Activated CD4-positive, alpha-beta T cell treated with anti-CD3 and anti-CD28 coated beads, Interleukin-2, amount 50 U/mL, for 16 hours (primary cell): ENCODE results near the gene UBE2N.

ENCODE experiments used
- DNase-seq: peaks from one replicate; pipeline ENCODE4 v3.0.0-alpha.2; 2020

The UBE2N gene

DNA sequence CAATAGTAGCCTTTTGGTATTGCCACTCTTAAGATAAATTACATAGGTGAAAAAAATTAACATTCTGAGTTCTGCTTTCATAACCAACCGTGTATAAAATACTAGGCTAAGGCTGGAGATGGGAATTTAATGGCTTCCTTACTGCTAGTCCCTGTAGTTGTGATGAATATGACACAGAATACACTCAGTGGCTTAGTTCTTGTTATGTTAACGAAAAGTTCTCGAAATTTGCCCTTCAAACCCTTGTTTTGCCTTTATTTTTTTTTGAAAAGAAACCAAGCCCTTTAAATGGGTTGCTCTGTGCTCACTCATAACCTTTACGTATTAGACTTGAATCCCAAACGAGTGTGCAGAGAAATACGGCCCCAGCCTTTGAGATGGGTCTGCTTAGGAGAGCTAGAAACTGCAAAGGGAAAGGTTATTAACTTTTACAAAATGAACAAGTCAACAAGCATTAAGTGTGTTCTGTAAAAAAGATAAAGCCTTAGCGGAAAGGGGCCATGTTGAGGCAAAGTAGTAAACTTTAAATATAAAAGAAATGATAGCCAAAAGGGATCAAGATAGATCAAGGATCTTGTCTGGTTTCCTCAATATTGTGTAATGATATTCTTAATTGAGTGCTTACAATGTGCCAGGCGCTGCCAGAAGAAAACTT lies 62.3 kb downstream of the UBE2N start:
- no peak for DNase-seq

DNA sequence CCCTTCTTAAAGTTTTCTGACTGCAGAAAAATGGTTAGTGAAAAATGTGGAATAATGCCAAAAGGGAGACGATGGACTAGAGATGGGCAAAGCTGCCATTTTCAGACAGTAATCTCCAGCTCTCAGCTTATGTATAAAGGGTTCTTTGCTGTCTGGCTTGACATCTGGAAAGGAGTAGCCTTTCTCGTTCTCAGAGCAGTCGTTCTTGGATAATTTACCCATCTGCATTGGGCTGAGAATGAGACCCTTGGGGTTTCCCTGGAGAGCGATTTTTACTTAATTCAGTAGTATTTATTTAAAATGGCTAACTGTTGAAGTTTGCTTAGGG lies 62.8 kb downstream of the UBE2N start:
- no peak for DNase-seq

DNA sequence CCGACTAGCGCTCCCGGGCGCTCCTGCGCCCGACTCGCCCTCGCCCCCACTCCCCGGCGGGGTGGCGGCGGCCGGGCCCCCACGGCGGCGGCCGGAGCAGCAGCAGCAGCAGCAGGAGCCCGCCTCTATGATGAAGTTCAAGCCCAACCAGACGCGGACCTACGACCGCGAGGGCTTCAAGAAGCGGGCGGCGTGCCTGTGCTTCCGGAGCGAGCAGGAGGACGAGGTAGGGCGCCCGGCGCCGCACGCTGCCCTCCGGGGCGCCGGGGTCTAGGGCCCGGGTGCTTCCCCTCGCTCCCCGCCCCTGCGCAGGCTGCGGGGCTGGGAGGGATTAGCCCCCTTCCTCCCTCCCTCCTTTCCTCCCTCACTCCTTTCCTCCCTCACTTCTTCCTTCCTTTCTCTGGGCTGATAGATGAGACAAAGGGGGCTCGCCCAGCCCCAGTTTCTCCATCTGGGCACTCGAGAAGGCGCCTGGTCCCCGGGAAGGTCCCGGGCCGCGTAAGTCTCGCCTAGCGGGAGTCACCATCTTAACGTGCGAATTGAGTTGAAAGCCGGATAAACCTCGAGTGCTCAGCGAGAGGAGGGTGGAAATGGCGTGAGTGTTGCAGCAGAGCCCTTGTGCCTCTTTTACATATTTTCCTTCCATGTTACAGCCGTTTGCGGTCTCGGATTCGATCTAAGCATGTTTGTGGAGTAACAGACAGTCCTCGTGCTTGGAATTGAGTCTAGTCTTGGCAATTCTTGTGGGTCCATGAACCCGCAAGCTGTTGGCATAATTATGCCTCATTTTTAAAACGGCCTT lies 63.4 kb downstream of the UBE2N start:
- DNase-seq, result peak; percentile 68

DNA sequence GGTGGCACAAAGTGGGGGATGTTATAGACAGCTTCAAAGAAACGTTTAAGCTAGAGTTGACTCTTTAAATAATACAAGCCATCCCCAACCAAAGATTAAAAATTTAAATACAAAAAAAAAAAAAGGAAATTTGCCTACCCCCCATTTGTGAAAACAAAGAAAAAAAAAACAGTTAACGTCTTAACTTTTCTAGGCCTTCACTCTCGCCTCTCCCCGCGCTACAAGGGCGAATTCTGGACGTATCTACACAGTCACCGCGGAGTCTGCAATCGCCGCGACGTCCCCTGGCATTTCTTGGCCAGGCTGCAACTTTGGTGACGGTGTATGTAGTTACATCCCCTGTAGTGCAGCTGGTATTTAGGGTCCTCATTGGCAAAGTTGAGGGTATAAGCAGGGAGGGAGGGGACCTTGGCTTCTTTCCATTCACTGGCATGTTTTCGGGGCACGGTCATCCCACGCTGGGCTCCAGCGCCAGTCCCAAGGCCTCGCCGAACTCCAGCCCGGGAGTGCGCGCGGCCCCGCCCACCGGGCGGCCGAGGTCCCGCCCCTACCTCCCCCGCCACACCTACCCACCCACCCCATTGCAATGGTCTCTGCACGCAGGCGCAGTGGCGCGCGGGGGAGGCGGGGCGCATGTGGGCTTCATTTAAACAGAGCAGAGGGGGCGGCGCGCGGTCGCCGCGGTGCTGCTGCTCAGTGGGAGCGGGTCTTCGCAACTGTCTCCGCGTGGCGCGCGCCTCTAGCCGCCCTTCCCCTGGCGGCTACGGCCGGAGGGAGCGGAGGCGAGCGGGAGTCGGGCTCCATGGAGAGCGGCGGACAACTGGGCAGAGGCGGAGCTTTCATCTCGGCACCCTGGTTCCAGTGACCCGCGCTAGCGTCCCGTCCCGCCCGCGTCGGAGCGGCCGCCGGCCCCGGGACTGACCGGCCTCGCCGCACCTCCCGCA lies 64.2 kb downstream of the UBE2N start, which contains the start of gene NUDT4:
TSS of gene NUDT4 (plus strand) at position 674 of the 944 bp plus-strand sequence. CDS start 398 bp downstream, outside the sequence.
- peak; percentile 97 for DNase-seq

DNA sequence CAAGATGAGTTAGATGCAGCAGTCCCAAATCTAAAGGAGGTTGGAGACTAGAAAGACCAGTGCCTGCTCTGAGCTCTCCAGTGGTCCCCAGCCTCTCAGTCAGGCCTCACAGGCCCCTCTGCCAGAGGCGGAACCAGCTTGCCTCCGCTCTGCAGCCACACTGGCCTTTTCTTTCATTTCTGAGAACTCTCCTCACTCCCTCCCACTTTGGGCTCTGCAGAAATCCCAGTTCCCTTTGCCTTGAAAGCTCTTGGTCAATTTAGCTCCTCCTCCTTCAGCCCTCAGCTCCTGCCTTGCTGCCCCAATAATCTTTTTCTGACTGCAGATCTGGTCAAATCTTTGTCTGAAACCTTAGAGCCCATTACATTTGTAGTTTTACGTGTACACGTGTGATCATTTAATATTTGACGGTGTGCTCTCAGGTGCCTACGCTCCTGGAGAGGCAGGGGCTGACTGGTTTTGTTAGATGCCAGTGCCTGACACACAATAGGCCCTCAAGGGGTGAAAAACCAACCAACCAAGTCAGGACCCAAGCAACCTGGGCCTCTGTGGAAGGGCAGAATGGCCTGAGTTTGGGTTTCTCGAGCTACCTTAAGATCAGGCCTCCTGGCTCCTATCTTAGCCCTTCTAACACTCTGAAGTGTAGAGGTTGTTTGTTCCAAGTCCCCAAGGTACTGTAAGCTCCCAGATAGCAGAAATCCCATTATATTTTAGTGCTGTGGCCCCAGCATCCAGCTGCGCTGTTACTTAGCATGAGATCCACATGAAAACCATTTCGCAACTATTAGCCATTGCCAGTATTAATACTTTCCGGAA lies 65.1 kb downstream of the UBE2N start:
- no peak for DNase-seq

DNA sequence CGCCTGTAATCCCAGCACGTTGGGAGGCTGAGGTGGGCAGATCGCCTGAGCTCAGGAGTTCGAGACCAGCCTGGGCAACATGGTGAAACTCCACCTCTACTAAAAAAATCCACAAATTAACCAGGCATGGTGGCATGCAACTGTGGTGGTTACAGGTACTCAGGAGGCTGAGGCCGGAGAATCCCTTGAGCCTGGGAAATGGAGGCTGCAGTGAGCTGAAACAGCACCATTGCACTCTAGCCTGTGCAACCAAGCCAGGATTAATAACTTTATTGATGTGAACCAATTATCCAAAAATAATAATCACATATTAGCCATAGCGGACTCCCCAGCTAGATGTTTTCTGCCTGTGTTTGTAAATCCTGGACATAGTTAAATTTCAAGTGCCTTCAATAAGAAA lies 65.8 kb downstream of the UBE2N start:
- no peak for DNase-seq

DNA sequence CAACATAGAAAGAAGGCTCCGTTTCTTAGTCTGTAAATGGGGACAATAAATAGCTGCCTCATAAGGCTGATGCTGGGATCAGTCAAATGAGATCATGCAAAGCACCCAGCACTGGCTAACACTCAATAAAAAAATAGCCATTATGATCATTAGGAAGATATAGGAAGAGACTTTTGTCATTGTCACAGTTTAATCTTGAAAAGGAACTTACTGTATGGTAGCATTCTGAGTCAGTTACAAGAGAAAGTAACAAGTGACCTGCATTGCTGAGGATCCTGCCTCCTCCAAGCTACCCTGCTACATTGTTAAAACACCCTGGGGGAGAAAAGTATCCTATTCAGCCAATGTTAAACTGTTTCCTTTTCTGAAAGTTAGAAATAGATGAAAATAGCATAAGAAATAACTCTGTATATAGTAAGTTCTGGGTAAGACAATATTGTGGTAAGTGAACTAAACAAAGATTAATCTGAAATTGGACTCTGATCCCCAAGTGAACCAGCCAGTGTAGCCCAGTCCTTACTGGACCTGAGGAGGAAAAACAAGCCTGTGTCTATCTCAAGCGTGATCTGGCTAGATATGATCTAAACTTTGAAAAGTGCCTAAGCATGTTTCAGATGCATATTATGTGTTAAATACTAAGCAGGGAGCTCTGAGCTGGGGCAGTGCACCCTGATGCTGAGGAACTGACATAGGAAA lies 67.6 kb downstream of the UBE2N start:
- DNase-seq, result no peak

DNA sequence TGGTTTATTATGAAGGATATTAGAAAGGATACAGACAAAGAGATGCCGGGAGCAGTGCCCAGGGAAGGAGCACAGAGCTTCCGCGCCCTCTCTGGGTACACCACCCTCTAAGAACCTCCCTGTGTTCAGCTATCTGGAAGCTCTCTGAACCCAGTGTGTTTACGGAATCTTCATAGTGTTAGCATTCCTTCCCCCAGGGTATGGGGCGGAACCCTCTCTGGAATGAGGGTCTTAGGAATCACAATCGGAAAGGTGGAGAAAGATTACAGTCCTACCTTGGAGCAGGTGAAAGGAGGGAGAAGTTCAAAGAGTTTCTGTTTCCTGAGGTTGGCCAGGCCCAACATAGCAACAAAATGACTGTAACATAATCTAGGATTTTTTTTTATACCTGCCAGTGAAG lies 70.8 kb downstream of the UBE2N start:
- DNase-seq, result no peak

DNA sequence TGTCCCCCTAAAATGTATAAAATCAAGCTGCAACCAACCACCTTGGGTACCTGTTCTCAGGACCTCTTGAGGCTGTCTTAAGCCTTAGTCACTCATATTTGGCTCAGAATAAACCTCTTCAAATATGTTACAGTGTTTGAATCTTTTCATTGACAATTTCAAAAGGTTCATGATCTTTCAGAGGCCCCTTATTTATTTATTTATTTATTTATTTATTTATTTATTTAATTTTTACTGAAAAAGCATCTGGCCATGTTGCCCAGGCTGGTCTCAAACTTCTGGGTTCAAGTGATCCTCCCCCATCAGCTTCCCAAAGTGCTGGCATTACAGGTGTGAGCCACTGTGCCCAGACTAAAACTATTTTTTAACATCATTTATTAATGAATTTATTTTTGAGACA lies 72.2 kb downstream of the UBE2N start:
- no peak for DNase-seq

DNA sequence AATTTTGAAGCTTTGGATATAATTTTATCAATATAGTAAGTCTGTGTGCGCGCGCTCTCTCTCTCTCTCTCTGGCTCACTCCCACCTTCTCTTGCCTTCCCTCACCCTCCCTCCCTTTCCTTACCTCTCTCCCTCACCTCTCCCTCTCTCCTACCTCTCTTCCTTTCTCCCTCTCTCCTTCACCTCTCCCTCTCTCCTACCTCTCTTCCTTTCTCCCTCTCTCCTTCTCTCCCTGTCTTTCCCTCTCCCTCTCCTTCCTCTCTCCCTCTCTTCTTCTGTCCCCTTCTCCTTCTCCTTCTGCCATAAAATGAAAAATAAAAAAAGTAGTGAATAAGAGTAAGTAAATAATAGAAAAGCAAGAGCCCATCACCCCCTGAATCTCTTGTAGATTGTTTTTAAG lies 73.0 kb downstream of the UBE2N start:
- no peak for DNase-seq

DNA sequence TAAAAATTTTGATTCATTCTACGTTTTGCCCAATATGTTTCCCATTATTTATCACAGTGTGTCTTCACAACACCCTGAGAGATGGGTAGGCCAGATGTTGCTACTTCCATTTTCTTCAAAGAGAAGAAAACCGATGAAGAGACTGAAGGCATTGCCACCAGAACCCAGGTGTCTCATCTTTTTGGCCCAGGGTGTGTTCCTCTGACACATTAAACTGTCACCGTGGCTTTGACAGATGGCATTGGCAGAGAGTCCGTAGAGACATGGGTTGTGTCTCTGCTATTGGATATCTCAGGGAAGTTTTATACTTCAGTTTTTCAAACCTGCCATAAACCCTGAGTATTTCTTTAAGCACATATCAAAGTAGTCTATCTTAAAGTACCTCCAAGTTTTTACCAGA lies 75.3 kb downstream of the UBE2N start:
- no peak for DNase-seq

DNA sequence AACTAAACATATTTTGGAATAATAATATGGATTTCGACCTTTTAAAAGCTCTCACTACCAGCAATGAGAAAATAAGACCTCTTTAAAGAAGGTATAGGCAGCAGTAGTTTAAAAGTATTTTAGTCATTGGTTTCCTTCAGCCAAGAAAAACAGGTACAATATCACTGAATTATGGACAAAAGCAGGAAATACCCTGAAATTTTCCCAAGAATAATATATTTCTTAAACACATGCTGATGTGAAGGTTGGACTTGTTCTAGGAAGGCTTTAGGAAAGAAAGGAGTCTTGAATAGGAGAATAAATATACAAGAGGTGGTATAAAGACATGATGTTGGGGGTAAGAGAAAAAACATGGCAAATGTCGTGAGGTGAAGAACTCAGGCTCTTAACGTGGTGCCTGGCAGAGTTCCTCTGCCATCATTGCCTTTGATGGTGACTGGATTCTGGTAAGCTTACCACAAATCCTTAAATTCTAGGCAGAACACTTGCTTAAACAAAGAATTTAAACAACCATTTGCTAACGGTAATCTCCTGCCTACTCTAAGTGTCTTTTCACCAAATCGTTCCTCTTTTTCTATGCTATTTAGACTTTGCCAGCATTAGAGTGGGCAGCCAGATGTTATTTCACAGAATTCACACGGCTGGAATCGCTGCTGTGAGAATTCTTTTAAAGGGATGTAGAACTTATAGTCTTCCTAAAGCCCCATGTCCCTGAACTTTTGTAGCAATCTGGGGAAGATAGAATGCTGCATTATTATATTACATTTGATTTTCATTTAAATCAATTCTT lies 75.9 kb downstream of the UBE2N start:
- no peak for DNase-seq

DNA sequence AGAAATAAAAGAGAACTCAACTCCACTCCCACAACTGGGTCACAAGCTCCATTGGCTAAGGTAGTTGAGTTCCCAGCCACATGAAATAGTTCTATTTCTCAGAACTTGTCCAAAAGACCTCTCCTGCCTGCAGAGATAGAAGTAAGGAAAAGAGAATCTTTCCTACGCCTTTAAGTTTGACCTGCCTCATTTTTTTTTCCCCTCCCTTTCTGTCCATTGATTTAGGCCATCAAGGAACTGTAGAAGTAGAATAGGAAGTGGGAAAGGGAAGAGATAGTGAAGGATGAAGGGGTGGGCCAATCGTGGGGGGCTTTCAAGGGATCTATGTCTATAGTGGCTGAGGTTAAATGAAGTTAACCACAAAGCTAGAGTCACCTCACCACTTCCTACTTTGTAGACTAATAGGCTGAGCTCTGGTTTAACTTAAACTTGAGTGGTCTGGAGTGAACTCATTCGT lies 77.9 kb downstream of the UBE2N start:
- DNase-seq, result no peak

DNA sequence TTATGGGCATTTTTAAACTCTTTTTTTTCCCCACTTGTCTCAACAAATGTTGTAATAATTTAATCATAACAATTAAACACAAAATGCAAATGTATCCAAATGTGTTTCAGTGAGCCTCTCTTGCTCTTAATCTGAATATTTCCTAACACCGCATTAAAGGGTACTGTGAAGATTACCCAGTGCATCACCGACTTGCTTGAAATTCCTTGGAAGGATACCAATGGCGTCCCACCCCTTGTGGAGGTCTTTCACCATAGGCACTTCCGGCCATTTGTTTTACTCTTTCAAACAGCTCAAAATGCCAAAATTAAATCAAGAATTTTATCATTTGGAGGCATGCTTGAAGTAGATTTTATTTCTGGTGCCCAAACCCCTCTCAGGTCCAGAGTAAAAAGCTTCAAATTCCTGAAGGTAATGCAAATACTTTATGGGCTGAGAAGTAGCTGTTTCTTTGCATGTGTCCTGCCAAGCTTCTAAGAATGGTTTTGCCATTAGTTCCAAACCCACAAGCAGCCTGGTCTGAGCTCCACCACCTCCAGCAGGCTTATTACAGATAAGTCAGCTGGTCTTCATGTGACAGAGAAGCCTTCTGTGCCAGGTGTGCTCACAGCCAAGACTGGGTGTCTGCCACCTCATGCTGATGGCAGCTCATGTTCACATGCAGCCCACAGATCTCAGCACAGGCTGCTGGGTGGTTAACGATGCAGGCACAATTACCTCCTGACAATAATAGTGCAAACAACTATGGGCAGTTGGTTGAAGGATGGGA lies 80.4 kb downstream of the UBE2N start:
- DNase-seq, result no peak

DNA sequence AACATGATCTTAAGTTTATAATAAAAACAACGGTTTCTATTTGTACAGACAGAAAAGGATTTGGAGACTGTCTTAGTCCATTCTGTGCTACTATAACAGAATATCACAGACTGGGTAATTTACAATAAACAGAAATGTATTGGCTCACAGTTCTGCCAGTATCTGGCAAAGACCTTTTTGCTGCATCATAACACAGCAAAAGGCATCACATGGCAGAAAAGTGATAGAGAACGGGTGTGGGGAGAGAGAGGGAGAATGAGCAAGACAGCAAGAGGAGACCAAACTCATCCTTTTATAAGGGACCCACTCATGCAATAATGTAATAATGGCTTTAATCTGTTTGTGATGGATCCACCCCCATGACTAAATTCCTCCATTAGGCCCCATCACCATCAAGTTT lies 81.1 kb downstream of the UBE2N start:
- no peak for DNase-seq

DNA sequence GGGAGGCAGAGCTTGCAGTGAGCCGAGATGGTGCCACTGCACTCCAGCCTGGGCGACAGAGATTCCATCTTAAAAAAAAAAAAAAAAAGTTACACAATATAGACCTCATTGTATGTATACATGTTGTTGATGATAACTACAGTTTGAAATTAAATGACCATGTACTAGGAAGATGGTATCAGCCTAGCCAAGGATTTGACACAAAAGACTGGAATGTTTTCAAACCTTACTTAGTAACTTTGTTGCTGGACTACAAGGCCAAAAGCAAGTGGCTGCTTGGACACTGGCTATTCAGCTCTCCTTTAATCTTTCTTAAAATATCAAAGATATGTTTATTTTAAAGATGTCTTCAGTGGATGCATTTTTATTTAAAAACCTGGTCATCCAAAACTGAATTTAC lies 82.9 kb downstream of the UBE2N start:
- no peak for DNase-seq

DNA sequence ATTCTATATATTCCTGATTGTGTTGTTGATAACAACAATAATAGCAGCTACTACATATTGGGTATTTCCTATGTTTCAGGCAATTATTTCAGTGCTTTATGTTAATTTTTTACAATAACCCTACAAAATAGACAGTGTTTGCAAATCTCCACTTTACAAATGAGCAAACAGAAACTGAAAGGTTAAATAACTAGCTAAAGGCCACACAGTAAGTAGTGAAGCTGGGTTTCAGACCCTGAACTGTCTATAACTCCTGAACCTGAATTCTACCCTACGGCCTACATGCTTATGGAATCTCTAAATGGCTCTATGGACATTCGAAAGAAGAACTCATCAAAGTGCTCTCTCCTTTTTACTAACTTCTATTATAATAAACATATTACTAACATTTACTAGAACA lies 83.7 kb downstream of the UBE2N start:
- DNase-seq, result no peak

DNA sequence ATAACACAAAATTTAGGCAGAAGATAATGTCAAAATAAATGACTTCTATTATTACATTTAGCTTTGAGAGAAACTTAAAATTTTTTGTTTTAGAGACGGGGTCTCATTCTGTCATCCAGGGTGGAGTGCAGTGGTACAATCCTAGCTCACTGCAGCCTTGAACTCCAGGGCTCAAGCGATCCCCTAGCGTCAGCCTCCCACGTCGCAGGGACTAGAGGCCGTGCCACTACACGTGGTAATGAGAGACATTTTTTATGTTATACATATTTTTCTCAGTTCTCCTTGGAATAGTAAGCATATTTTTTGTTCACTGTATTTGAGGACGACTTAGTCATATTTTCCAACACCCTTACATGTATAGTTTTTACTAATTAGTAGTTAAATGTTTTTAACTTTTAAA lies 85.5 kb downstream of the UBE2N start:
- DNase-seq, result no peak
